SK-N-SH (cell line): ENCODE data around the gene MRPS6. TPM values are rescaled to one million over a fixed set of nuclear protein-coding genes. Genes with fewer than 3 reads are reported as not detected.
A peak's percentile ranks its signal among the peaks of the same experiment; 100 is the strongest.

Experiments used
- CTCF ChIA-PET: fragments of 300-600, 350-600 bp; formaldehyde crosslinking; extraction: SDS; loops from one replicate; lab custom pipeline; 2021; lab: Yijun Ruan, JAX
- POLR2A ChIA-PET: fragments of 350-600 bp; sonication (Branson Sonifier 250); formaldehyde crosslinking; extraction: SDS; loops from one replicate; lab custom pipeline; 2020; ENCODE audit warnings: antibody characterized with exemption, inconsistent platforms; lab: Yijun Ruan, JAX
- DNase-seq: peaks from one replicate; pipeline ENCODE4 v3.0.0; 2012
- H2AFZ ChIP-seq: fragments of 200-600 bp; sonication (generic); 2 replicates; pipeline ENCODE4 v1.8.1; 2016; ENCODE audit warnings: antibody characterized with exemption, mild to moderate bottlenecking, low read depth
- H3F3A ChIP-seq: fragments of 200-600 bp; sonication (generic); replicated peaks from 2 replicates; pipeline ENCODE3; 2016; ENCODE audit warnings: antibody characterized with exemption, mild to moderate bottlenecking; ENCODE audit not compliant: insufficient read depth
- H3K27ac ChIP-seq, 2 experiments: fragments of 200-500 bp in 1 of 2; fragments of 200-600 bp in 1 of 2; sonication (Bioruptor generic) in 1 of 2; sonication (generic), shearing (Covaris generic) in 1 of 2; 2 replicates each; pipeline versions ENCODE4 v1.5.1 to v1.6.1; 2014 to 2016; ENCODE audit warnings: low read depth in 2 of 2, inconsistent platforms in 1 of 2, low read length in 1 of 2, mild to moderate bottlenecking in 1 of 2, mixed read lengths in 1 of 2
- H3K27me3 ChIP-seq: fragments of 200-600 bp; sonication (generic), shearing (Covaris generic); 2 replicates; pipeline ENCODE4 v1.6.1; 2016; ENCODE audit warnings: mixed run types; ENCODE audit not compliant: insufficient read depth
- H3K36me3 ChIP-seq, 2 experiments: fragments of 200-500 bp in 1 of 2; fragments of 200-600 bp in 1 of 2; sonication (Bioruptor generic) in 1 of 2; sonication (generic) in 1 of 2; replicated peaks in 1 of 2; 2 replicates each; pipeline versions ENCODE3 to v1.5.1; 2014 to 2016; ENCODE audit warnings: low read length in 1 of 2, mild to moderate bottlenecking in 1 of 2; ENCODE audit not compliant: insufficient read depth in 2 of 2, control insufficient read depth in 1 of 2
- H3K4me1 ChIP-seq, 2 experiments: fragments of 200-500 bp in 1 of 2; fragments of 200-600 bp in 1 of 2; sonication (Bioruptor generic) in 1 of 2; sonication (generic), shearing (Covaris generic) in 1 of 2; 2 replicates each; pipeline versions ENCODE4 v1.5.1 to v1.6.1; 2014 to 2016; ENCODE audit warnings: low read depth in 1 of 2, low read length in 1 of 2, mixed run types in 1 of 2; ENCODE audit not compliant: insufficient read depth in 2 of 2, control insufficient read depth in 1 of 2
- H3K4me2 ChIP-seq: fragments of 200-600 bp; sonication (generic), shearing (Covaris generic); 2 replicates; pipeline ENCODE4 v1.6.1; 2017; ENCODE audit warnings: mixed run types
- H3K4me3 ChIP-seq, 2 experiments: fragments of 200-500 bp in 1 of 2; fragments of 200-600 bp in 1 of 2; sonication (Bioruptor generic) in 1 of 2; sonication (generic), shearing (Covaris generic) in 1 of 2; 2 replicates each; pipeline versions ENCODE4 v1.5.1 to v1.8.1; 2014 to 2016; ENCODE audit warnings: low read depth in 2 of 2, inconsistent platforms in 1 of 2, low read length in 1 of 2, mild to moderate bottlenecking in 1 of 2, mixed read lengths in 1 of 2, moderate library complexity in 1 of 2
- H3K79me2 ChIP-seq: fragments of 200-600 bp; sonication (generic); 2 replicates; pipeline ENCODE4 v1.8.1; 2017; ENCODE audit warnings: mild to moderate bottlenecking; ENCODE audit not compliant: insufficient read depth
- H3K9ac ChIP-seq: fragments of 200-600 bp; sonication (generic); 2 replicates; pipeline ENCODE4 v1.6.1; 2017; ENCODE audit warnings: mixed run types
- H3K9me2 ChIP-seq: fragments of 200-600 bp; sonication (generic); 2 replicates; pipeline ENCODE4 v1.6.1; 2017; ENCODE audit warnings: mixed run types
- H3K9me3 ChIP-seq: fragments of 200-600 bp; sonication (generic); 2 replicates; pipeline ENCODE4 v1.6.1; 2017; ENCODE audit warnings: mixed run types, mild to moderate bottlenecking, moderate library complexity
- H4K20me1 ChIP-seq: fragments of 200-600 bp; sonication (generic); 2 replicates; pipeline ENCODE4 v1.6.1; 2017; ENCODE audit warnings: mild to moderate bottlenecking, mixed run types; ENCODE audit not compliant: insufficient read depth
- CHD2 ChIP-seq: fragments of 150-350 bp; IDR thresholded peaks from 2 replicates; pipeline ENCODE4 v1.6.1; 2018; ENCODE audit warnings: low read length; ENCODE audit not compliant: partially characterized antibody
- CTCF ChIP-seq: fragments of 200-600 bp; sonication (generic); IDR thresholded peaks from 2 replicates; pipeline ENCODE4 v1.6.1; 2017; ENCODE audit warnings: antibody characterized with exemption, mild to moderate bottlenecking, moderate library complexity
- ELF1 ChIP-seq: IDR thresholded peaks from 2 replicates; pipeline ENCODE4 v1.4.0; 2012
- EZH2phosphoT487 ChIP-seq: fragments of 200-600 bp; sonication (generic); IDR thresholded peaks from 2 replicates; pipeline ENCODE4 v1.6.1; 2017; ENCODE audit warnings: low read depth, mixed run types, mild to moderate bottlenecking, antibody characterized with exemption, moderate library complexity, borderline replicate concordance
- FOXM1 ChIP-seq: IDR thresholded peaks from 2 replicates; pipeline ENCODE4 v1.4.0; 2012; ENCODE audit warnings: low read depth, mild to moderate bottlenecking
- JUND ChIP-seq: IDR thresholded peaks from 2 replicates; pipeline ENCODE4 v1.4.0; 2012
- MAX ChIP-seq: IDR thresholded peaks from 2 replicates; pipeline ENCODE4 v1.4.0; 2012; ENCODE audit warnings: low read depth
- NRF1 ChIP-seq: IDR thresholded peaks from 2 replicates; pipeline ENCODE4 v1.6.1; 2012; ENCODE audit warnings: low read depth, mild to moderate bottlenecking, low read length
- POLR2AphosphoS5 ChIP-seq: IDR thresholded peaks from 2 replicates; pipeline ENCODE4 v1.6.1; 2012; ENCODE audit warnings: low read depth, low read length
- RAD21 ChIP-seq: IDR thresholded peaks from 2 replicates; pipeline ENCODE4 v1.6.1; 2012; ENCODE audit warnings: mild to moderate bottlenecking, low read length
- RCOR1 ChIP-seq: fragments of 150-350 bp; IDR thresholded peaks from 2 replicates; pipeline ENCODE4 v1.6.1; 2017; ENCODE audit warnings: antibody characterized with exemption, low read length
- RFX5 ChIP-seq: IDR thresholded peaks from 2 replicates; pipeline ENCODE4 v1.6.1; 2012; ENCODE audit warnings: mild to moderate bottlenecking, improper control_type of control experiment, low read length
- RXRA ChIP-seq: IDR thresholded peaks from 2 replicates; pipeline ENCODE4 v1.4.0; 2012; ENCODE audit warnings: low read depth, mild to moderate bottlenecking, borderline replicate concordance
- TAF1 ChIP-seq: IDR thresholded peaks from 2 replicates; pipeline ENCODE4 v1.6.1; 2012; ENCODE audit warnings: low read depth, mild to moderate bottlenecking, low read length, moderate library complexity, borderline replicate concordance
- TCF12 ChIP-seq: IDR thresholded peaks from 2 replicates; pipeline ENCODE4 v1.4.0; 2012
- TEAD4 ChIP-seq: IDR thresholded peaks from 2 replicates; pipeline ENCODE4 v1.4.0; 2012; ENCODE audit warnings: mild to moderate bottlenecking, borderline replicate concordance; ENCODE audit not compliant: insufficient read depth
- YY1 ChIP-seq: IDR thresholded peaks from 2 replicates; pipeline ENCODE4 v1.4.0; 2012; ENCODE audit warnings: low read depth, mild to moderate bottlenecking
- ZBTB33 ChIP-seq: IDR thresholded peaks from 2 replicates; pipeline ENCODE4 v1.4.0; 2012; ENCODE audit warnings: low read depth, borderline replicate concordance
- WGBS: methylation state at CpG from one replicate; pipeline ENCODE4 v1.1.6; 2017; ENCODE audit warnings: low lambda C conversion rate; 5-methylcytosine and 5-hydroxymethylcytosine counted together
- polyA plus RNA-seq, 3 experiments: library from polyadenylated mRNA; depleted of rRNA; stranded (reverse); fragments of >200 nt; gene quantifications; 2 replicates each; pipeline ENCODE4 v1.2.3, GENCODE V29; 2012

Gene MRPS6
- polyA plus RNA-seq, 1 of the 3 experiments (the other 2 are of a cell fraction): 69.2 TPM

GRCh38 chr21:34129901-34130715 is 56.7 kb downstream of the MRPS6 start:
- Histone ChIP-seq H4K20me1 (no peaks in the 10 kb centered on the region), H3K27me3 (no peaks in the 10 kb centered on the region), H3K9me3 (no peaks in the 10 kb centered on the region), H3K4me3 (peak overlapping the region; percentile 24 to 54; a peak in 3 of 4 replicates), H3K4me1 (peaks cover 27 to 45% of the 10 kb centered on the region in 2 experiments), H3K79me2 (peaks cover 68% of the 10 kb centered on the region), H3K9me2 (no peaks in the 10 kb centered on the region), H3F3A (peaks cover 16% of the 10 kb centered on the region), H3K27ac (peak overlapping the region; percentile 87 to 95), H3K9ac (peak overlapping the region; percentile 37; the same call in 1 of the 2 replicates), H3K36me3 (peaks cover 17 to 23% of the 10 kb centered on the region in 2 experiments), H3K4me2 (peak overlapping the region; percentile 80), H2AFZ (peak overlapping the region; percentile 55; the same call in 1 of the 2 replicates)
- ChIA-PET CTCF (interaction anchor here (0.5 to 3.6 kb wide), 8 partner anchors 9 to 217 kb away, joined by 3 to 15 read pairs (median 6); partner anchors contain the start of genes MRPS6 and SLC5A3), POLR2A (interaction anchor here (1.3 kb wide), 1 partner anchor 57 kb away, joined by 3 read pairs; the partner anchor contains the start of genes MRPS6 and SLC5A3)
- WGBS: 67% methylated on average over 5 of the region's 5 CpGs
- DNase-seq: peak; percentile 22
- TF ChIP-seq CHD2: peak; percentile 57
- TF ChIP-seq JUND: no peak

- no peak for DNase-seq
- Histone ChIP-seq H3K9ac (no peak overlapping the region), H3K27me3 (no peaks in the 10 kb centered on the region), H3K9me3 (no peaks in the 10 kb centered on the region)
- WGBS: 97% methylated on average over 2 of the region's 2 CpGs
- TF ChIP-seq FOXM1: no peak
- no peak for TF ChIP-seq ELF1
- no peak for TF ChIP-seq RAD21
- TF ChIP-seq POLR2AphosphoS5: no peak
- TF ChIP-seq NRF1: no peak
- no peak for TF ChIP-seq YY1
- TF ChIP-seq EZH2phosphoT487: no peak
- TF ChIP-seq JUND: no peak
- TF ChIP-seq TEAD4: no peak
- no peak for TF ChIP-seq RCOR1
- TF ChIP-seq, all 33 proteins: peak for 0
- H3F3A ChIP-seq: peaks cover 16% of the 10 kb centered on the region
- no peak overlapping the region for H2AFZ ChIP-seq
- peaks cover 72% of the 10 kb centered on the region for H3K79me2 ChIP-seq
- no peak overlapping the region for H3K4me3 ChIP-seq
- peaks cover 12 to 20% of the 10 kb centered on the region in 2 experiments for H3K36me3 ChIP-seq
- H3K9me2 ChIP-seq: no peaks in the 10 kb centered on the region
- ChIA-PET POLR2A (interaction anchor here (1.3 kb wide), 1 partner anchor 57 kb away, joined by 3 read pairs; the partner anchor contains the start of genes MRPS6 and SLC5A3), CTCF (interaction anchor here (2.5 to 3.6 kb wide), 4 partner anchors 9 to 217 kb away, joined by 6 to 15 read pairs (median 10); no protein-coding TSS in a partner anchor)
- peaks cover 27 to 45% of the 10 kb centered on the region in 2 experiments for H3K4me1 ChIP-seq
- peak overlapping the region; percentile 87 to 95 for H3K27ac ChIP-seq
- H3K4me2 ChIP-seq: peak overlapping the region; percentile 80
- no peaks in the 10 kb centered on the region for H4K20me1 ChIP-seq
These were observed 57.3 kb downstream of the MRPS6 start for GRCh38 chr21:34130716-34130985.

- Histone ChIP-seq H2AFZ (no peak overlapping the region), H3K27me3 (no peaks in the 10 kb centered on the region), H3K4me2 (no peak overlapping the region), H3K36me3 (peaks cover 10 to 18% of the 10 kb centered on the region in 2 experiments), H3K4me3 (no peak overlapping the region), H3K9ac (no peak overlapping the region), H3K79me2 (peaks cover 80% of the 10 kb centered on the region), H3K9me3 (no peaks in the 10 kb centered on the region), H3K9me2 (no peaks in the 10 kb centered on the region), H3K27ac (peak overlapping the region; percentile 87 to 95; a peak in 3 of 4 replicates), H3K4me1 (peaks cover 27 to 42% of the 10 kb centered on the region in 2 experiments), H3F3A (peaks cover 16% of the 10 kb centered on the region), H4K20me1 (no peaks in the 10 kb centered on the region)
- POLR2A ChIA-PET: no interaction called here
- WGBS: 88% methylated on average over 3 of the region's 4 CpGs
- CTCF ChIA-PET: interaction anchor here (3.6 kb wide), 1 partner anchor 208 kb away, joined by 12 read pairs; no protein-coding TSS in a partner anchor
- DNase-seq: no peak
- TF ChIP-seq ZBTB33 (no peak), FOXM1 (no peak), CTCF (no peak), RXRA (no peak), RFX5 (no peak), TAF1 (no peak), JUND (no peak), TCF12 (no peak), MAX (no peak)
These were observed 58.2 kb downstream of the MRPS6 start for GRCh38 chr21:34131586-34131985.
